Astrocyte of the spinal cord (primary cell): ENCODE data around the gene PCDHB9.
A peak's percentile ranks its signal among the peaks of the same experiment; 100 is the strongest.
"Not testable (repeated sequence)": the region's sequence is repeated elsewhere in the genome, so short reads cannot be mapped to it uniquely, and the experiment has no call there.

ENCODE experiments used
- DNase-seq: peaks from one replicate; pipeline ENCODE4 v3.0.0; 2011; ENCODE audit warnings: low read depth, low spot score
- H3K4me3 ChIP-seq: 2 replicates; pipeline ENCODE4 v1.5.1; 2011; ENCODE audit warnings: low read depth, mild to moderate bottlenecking, low read length, moderate library complexity
- in situ Hi-C: cut with HindIII; loops from 2 replicates; pipeline ENCODE4 v1.10.0; 2017; ENCODE audit warnings: low sequenced_read_pairs
- TF ChIP-seq, protein P1 (sequence below): IDR thresholded peaks from 2 replicates; pipeline ENCODE4 v1.5.1; 2012; ENCODE audit warnings: low read depth, mild to moderate bottlenecking, low read length, inconsistent platforms

Gene PCDHB9

DNA sequence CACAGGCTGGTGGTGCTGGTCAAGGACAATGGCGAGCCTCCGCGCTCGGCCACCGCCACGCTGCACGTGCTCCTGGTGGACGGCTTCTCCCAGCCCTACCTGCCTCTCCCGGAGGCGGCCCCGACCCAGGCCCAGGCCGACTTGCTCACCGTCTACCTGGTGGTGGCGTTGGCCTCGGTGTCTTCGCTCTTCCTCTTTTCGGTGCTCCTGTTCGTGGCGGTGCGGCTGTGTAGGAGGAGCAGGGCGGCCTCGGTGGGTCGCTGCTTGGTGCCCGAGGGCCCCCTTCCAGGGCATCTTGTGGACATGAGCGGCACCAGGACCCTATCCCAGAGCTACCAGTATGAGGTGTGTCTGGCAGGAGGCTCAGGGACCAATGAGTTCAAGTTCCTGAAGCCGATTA is 29.1 kb downstream of the PCDHB9 start:
- H3K4me3 ChIP-seq, in situ Hi-C loops, DNase-seq: not testable (repeated sequence)

DNA sequence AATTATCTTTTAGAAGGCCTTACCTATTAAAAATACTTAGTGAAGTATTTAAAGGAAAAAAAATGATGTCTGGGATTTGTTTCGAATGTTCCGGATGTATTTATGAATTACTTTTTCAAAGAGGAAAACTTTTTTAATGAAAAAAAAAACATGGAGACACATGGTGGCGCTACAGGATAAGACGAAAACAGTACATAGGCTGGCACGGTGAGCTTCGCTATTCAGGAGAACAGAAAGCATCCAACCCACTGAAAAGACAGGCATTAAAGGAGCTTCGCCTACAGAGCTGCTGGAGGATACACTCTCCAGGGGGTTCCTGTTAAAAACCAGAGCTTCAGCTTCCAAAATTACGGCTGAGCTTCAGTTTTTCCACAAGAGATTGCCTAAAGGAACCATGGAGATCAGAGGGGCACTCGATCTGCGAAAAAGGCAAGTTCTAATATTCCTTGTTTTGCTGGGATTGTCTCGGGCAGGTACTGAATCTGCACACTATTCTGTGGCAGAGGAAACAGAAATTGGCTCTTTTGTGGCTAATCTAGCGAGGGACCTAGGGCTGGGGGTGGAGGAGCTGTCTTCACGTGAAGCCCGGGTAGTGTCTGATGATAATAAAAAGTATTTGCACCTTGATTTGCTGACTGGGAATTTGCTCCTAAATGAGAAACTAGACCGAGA is 36.3 kb downstream of the PCDHB9 start, which contains the start of gene PCDHB14:
Gene PCDHB14 (plus strand): TSS at position 232 of the 672 bp plus-strand sequence. CDS start 163 bp downstream, at position 395.
- no peak for DNase-seq
- TF ChIP-seq, protein P1, sequence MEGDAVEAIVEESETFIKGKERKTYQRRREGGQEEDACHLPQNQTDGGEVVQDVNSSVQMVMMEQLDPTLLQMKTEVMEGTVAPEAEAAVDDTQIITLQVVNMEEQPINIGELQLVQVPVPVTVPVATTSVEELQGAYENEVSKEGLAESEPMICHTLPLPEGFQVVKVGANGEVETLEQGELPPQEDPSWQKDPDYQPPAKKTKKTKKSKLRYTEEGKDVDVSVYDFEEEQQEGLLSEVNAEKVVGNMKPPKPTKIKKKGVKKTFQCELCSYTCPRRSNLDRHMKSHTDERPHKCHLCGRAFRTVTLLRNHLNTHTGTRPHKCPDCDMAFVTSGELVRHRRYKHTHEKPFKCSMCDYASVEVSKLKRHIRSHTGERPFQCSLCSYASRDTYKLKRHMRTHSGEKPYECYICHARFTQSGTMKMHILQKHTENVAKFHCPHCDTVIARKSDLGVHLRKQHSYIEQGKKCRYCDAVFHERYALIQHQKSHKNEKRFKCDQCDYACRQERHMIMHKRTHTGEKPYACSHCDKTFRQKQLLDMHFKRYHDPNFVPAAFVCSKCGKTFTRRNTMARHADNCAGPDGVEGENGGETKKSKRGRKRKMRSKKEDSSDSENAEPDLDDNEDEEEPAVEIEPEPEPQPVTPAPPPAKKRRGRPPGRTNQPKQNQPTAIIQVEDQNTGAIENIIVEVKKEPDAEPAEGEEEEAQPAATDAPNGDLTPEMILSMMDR, result no peak
- no peak within 1 kb of the TSS for H3K4me3 ChIP-seq
- in situ Hi-C loops, result no loop called here

DNA sequence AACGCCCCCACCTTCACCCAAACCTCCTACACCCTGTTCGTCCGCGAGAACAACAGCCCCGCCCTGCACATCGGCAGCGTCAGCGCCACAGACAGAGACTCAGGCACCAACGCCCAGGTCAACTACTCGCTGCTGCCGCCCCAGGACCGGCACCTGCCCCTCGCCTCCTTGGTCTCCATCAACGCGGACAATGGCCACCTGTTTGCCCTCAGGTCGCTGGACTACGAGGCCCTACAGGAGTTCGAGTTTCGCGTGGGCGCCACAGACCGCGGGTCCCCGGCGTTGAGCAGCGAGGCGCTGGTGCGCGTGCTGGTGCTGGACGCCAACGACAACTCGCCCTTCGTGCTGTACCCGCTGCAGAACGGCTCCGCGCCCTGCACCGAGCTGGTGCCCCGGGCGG is 37.9 kb downstream of the PCDHB9 start:
- in situ Hi-C loops, H3K4me3 ChIP-seq, DNase-seq: not testable (repeated sequence)

DNA sequence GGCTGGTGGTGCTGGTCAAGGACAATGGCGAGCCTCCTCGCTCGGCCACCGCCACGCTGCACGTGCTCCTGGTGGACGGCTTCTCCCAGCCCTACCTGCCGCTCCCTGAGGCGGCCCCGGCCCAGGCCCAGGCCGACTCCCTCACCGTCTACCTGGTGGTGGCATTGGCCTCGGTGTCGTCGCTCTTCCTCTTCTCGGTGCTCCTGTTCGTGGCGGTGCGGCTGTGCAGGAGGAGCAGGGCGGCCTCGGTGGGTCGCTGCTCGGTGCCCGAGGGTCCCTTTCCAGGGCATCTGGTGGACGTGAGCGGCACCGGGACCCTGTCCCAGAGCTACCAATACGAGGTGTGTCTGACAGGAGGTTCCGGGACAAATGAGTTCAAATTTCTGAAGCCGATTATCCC is 38.5 kb downstream of the PCDHB9 start:
- DNase-seq, in situ Hi-C loops, H3K4me3 ChIP-seq: not testable (repeated sequence)

DNA sequence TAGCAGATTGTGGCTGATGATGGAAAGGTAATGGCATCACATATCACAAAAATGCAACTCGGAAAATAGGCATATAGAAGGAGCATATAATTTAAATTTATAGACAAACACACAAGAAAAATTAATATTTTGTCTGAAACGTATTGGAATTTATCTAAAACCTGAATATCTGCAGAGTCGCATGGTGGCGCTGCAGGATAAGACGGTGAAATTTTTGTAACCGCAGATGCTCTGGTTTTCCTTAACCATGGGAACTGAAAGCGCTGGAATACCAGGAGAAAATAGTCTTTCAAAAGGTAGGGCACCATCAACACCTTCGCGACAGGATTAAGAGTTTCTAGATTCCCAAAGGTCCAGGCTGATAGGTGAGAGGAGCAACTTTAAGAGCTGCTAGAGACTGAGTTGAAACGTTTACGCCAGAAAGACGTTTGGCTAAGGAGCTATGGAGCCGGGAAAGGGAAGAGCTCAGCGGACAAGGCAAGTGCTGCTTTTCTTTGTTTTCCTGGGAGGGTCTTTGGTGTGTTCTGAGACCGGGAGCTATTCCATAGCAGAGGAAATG is 47.2 kb downstream of the PCDHB9 start:
- TF ChIP-seq, protein P1, result peak; percentile 4
- no peak for DNase-seq
- no peak overlapping the region for H3K4me3 ChIP-seq
- in situ Hi-C loops, result no loop called here

DNA sequence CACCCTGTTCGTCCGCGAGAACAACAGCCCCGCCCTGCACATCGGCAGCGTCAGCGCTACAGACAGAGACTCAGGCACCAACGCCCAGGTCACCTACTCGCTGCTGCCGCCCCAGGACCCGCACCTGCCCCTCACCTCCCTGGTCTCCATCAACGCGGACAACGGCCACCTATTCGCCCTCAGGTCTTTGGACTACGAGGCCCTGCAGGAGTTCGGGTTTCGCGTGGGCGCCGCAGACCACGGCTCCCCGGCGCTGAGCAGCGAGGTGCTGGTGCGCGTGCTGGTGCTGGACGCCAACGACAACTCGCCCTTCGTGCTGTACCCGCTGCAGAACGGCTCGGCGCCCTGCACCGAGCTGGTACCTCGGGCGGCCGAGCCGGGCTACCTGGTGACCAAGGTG is 49.0 kb downstream of the PCDHB9 start:
- H3K4me3 ChIP-seq, in situ Hi-C loops, DNase-seq: not testable (repeated sequence)

DNA sequence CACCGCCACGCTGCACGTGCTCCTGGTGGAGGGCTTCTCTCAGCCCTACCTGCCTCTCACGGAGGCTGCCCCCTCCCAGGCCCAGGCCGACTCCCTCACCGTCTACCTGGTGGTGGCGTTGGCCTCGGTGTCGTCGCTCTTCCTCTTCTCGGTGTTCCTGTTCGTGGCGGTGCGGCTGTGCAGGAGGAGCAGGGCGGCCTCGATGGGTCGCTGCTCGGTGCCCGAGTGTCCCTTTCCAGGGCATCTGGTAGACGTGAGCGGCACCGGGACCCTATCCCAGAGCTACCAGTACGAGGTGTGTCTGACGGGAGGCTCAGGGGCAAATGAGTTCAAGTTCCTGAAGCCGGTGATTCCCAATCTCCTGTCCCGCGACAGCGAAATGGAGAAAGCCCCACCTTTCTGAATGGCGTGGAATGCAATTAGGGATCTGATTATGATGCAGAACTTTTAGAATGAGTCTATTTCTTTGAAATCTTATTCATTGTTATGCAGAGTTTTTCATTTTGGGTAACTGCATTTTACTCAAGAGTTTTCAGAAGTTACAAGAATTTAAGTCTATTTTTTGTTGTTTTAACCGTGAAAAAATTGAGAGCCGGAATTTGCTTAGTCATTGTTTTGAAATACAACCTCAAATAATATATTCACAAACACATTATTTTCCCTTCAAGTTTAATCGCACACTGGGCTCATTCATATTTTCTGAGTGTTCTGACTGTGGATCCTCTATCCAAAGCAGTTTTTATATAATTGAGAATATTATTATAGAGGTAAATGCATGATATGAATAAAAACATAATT is 49.8 kb downstream of the PCDHB9 start:
- H3K4me3 ChIP-seq, result no peak overlapping the region
- DNase-seq, result no peak
- in situ Hi-C loops, result no loop called here
- TF ChIP-seq, protein P1, result no peak
